ENCODE data around the gene TNFAIP8L2. TPM values are rescaled to one million over a fixed set of nuclear protein-coding genes. Genes with fewer than 3 reads are reported as not detected.

Gene TNFAIP8L2
- total and polyA plus RNA-seq, 2 of the 8 experiments (the other 6 are each of a cell fraction or from before 2014, with no cell fraction given), result not detected

DNA sequence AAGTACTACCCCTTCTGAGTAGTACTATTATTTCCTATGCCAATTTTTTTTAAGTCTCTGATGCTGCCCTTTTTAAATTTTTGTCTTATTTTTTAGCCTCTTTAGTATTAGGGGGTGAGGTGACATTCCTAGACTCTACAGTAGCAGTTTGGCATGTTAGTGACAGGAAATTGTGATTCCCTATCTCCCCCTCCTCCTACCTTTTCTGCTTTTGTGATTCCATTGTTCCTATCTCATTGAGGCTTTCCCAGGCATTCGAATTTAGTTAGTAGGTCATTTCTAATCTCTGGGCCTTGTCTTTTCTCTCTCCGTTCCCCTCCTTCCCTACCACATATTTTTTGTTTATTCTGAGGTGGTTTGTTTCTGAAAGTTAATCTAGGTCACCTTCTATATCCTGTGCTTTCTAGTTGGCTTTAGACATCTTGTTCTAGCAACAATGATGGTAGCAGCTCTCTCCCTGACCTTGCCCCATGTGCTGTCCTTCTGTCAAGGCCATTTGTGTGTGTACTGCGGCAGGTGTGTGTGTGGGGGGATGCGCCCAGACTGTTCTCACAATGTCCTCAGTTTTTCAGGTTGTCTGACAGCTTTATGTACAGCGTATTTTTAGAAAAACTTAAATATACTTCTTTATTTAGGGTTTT, 31.6 kb upstream of the TNFAIP8L2 start (continued):
- TF ChIP-seq EGR1 (IDR thresholded peaks at IDR 0.05; ENCODE audit: borderline replicate concordance, low read depth, low read length) (no peak), BCL11A (IDR thresholded peaks at IDR 0.05; ENCODE audit: low read depth in 2 of 2, low read length in 2 of 2) (no peak)

Data from H1 (cell line).